ENCODE measurements around the gene EPN2. TPM values are rescaled to one million over a fixed set of nuclear protein-coding genes. Genes with fewer than 3 reads are reported as not detected.
A peak's percentile ranks its signal among the peaks of the same experiment; 100 is the strongest.

EPN2 gene
- total RNA-seq, 3 donors from 2014 or later, result 6.1 to 9.5 (median 7.2) TPM

- Mint-ChIP-seq H3K4me1 (ENCODE audit: low read depth) (peaks cover 48% of the 10 kb centered on the region), H3K36me3 (ENCODE audit: insufficient read depth) (no peaks in the 10 kb centered on the region), H3K9me3 (no peaks in the 10 kb centered on the region), H3K27me3 (ENCODE audit: low read depth) (no peaks in the 10 kb centered on the region), H3K4me3 (no peak overlapping the region)
- DNase-seq, result no peak
- no peak for ATAC-seq
Measured at GRCh38 chr17:19372866-19373504, 135.8 kb downstream of the EPN2 start.

- Mint-ChIP-seq H3K27me3 (ENCODE audit: low read depth) (no peaks in the 10 kb centered on the region), H3K4me3 (no peak overlapping the region), H3K4me1 (ENCODE audit: low read depth) (peaks cover 42% of the 10 kb centered on the region), H3K36me3 (ENCODE audit: insufficient read depth) (no peaks in the 10 kb centered on the region), H3K9me3 (no peaks in the 10 kb centered on the region)
- ATAC-seq, result no peak
- DNase-seq, result no peak
Measured at GRCh38 chr17:19374136-19374535, 137.0 kb downstream of the EPN2 start.

- DNase-seq, result no peak
- ATAC-seq, result no peak
- H3K4me1 Mint-ChIP-seq (ENCODE audit: low read depth), result peaks cover 29% of the 10 kb centered on the region
- no peaks in the 10 kb centered on the region for H3K27me3 Mint-ChIP-seq (ENCODE audit: low read depth)
- H3K4me3 Mint-ChIP-seq, result no peak overlapping the region
- no peaks in the 10 kb centered on the region for H3K9me3 Mint-ChIP-seq
- H3K36me3 Mint-ChIP-seq (ENCODE audit: insufficient read depth), result peaks cover 4% of the 10 kb centered on the region
Measured at GRCh38 chr17:19375732-19376131, 138.6 kb downstream of the EPN2 start.

- Mint-ChIP-seq H3K4me1 (ENCODE audit: low read depth) (peaks cover 18% of the 10 kb centered on the region), H3K27me3 (ENCODE audit: low read depth) (no peaks in the 10 kb centered on the region), H3K36me3 (ENCODE audit: insufficient read depth) (peaks cover 12% of the 10 kb centered on the region), H3K4me3 (peak overlapping the region; percentile 99), H3K9me3 (no peaks in the 10 kb centered on the region)
- ATAC-seq (no peak), DNase-seq (no peak)
Measured at GRCh38 chr17:19376811-19377210, 139.6 kb downstream of the EPN2 start.

- ATAC-seq, result peak; percentile 95 to 96
- Mint-ChIP-seq H3K36me3 (ENCODE audit: insufficient read depth) (peaks cover 14% of the 10 kb centered on the region), H3K4me1 (ENCODE audit: low read depth) (peaks cover 11% of the 10 kb centered on the region), H3K27me3 (ENCODE audit: low read depth) (no peaks in the 10 kb centered on the region), H3K9me3 (no peaks in the 10 kb centered on the region), H3K4me3 (peak overlapping the region; percentile 99)
- DNase-seq, result peak; percentile 86
Measured at GRCh38 chr17:19377602-19378415, 140.6 kb downstream of the EPN2 start.

GRCh38 chr17:19378416-19379360 lies 141.5 kb downstream of the EPN2 start, which contains the start of gene MAPK7:
Gene MAPK7 (plus strand): TSS chr17:19378498. CDS start chr17:19378901, 403 bp downstream.
- H3K27me3 Mint-ChIP-seq (ENCODE audit: low read depth), result no peaks in the 10 kb centered on the region
- peaks cover 14% of the 10 kb centered on the region for H3K36me3 Mint-ChIP-seq (ENCODE audit: insufficient read depth)
- peak within 1 kb of the TSS; percentile 99 for H3K4me3 Mint-ChIP-seq
- H3K9me3 Mint-ChIP-seq, result no peaks in the 10 kb centered on the region
- peaks cover 11% of the 10 kb centered on the region for H3K4me1 Mint-ChIP-seq (ENCODE audit: low read depth)
- DNase-seq (no peak), ATAC-seq (peak; percentile 4)

GRCh38 chr17:19379361-19380065 lies 142.3 kb downstream of the EPN2 start:
- Mint-ChIP-seq H3K4me3 (peak overlapping the region; percentile 99), H3K27me3 (ENCODE audit: low read depth) (no peaks in the 10 kb centered on the region), H3K9me3 (no peaks in the 10 kb centered on the region), H3K4me1 (ENCODE audit: low read depth) (peaks cover 11% of the 10 kb centered on the region), H3K36me3 (ENCODE audit: insufficient read depth) (peaks cover 18% of the 10 kb centered on the region)
- DNase-seq, result no peak
- no peak for ATAC-seq

GRCh38 chr17:19380481-19381301 lies 143.5 kb downstream of the EPN2 start:
- Mint-ChIP-seq H3K36me3 (ENCODE audit: insufficient read depth) (peaks cover 21% of the 10 kb centered on the region), H3K4me1 (ENCODE audit: low read depth) (peaks cover 11% of the 10 kb centered on the region), H3K4me3 (peak overlapping the region; percentile 7), H3K27me3 (ENCODE audit: low read depth) (no peaks in the 10 kb centered on the region), H3K9me3 (no peaks in the 10 kb centered on the region)
- ATAC-seq (no peak), DNase-seq (no peak)

- peaks cover 21% of the 10 kb centered on the region for H3K36me3 Mint-ChIP-seq (ENCODE audit: insufficient read depth)
- DNase-seq (no peak), ATAC-seq (no peak)
- no peaks in the 10 kb centered on the region for H3K27me3 Mint-ChIP-seq (ENCODE audit: low read depth)
- peaks cover 11% of the 10 kb centered on the region for H3K4me1 Mint-ChIP-seq (ENCODE audit: low read depth)
- H3K4me3 Mint-ChIP-seq, result no peak overlapping the region
- no peaks in the 10 kb centered on the region for H3K9me3 Mint-ChIP-seq
Measured at GRCh38 chr17:19381361-19381740, 144.2 kb downstream of the EPN2 start.

- H3K27me3 Mint-ChIP-seq (ENCODE audit: low read depth), result no peaks in the 10 kb centered on the region
- H3K4me1 Mint-ChIP-seq (ENCODE audit: low read depth), result peaks cover 10% of the 10 kb centered on the region
- H3K36me3 Mint-ChIP-seq (ENCODE audit: insufficient read depth), result peaks cover 21% of the 10 kb centered on the region
- H3K4me3 Mint-ChIP-seq, result no peak overlapping the region
- DNase-seq (no peak), ATAC-seq (no peak)
- no peaks in the 10 kb centered on the region for H3K9me3 Mint-ChIP-seq
Measured at GRCh38 chr17:19381741-19382444, 144.7 kb downstream of the EPN2 start.

- peaks cover 21% of the 10 kb centered on the region for H3K36me3 Mint-ChIP-seq (ENCODE audit: insufficient read depth)
- no peaks in the 10 kb centered on the region for H3K9me3 Mint-ChIP-seq
- peaks cover 4% of the 10 kb centered on the region for H3K4me1 Mint-ChIP-seq (ENCODE audit: low read depth)
- no peaks in the 10 kb centered on the region for H3K27me3 Mint-ChIP-seq (ENCODE audit: low read depth)
- no peak for DNase-seq
- ATAC-seq, result no peak
- no peak overlapping the region for H3K4me3 Mint-ChIP-seq
Measured at GRCh38 chr17:19382531-19383444, 145.6 kb downstream of the EPN2 start.

Measured in activated T-cell treated with anti-CD3 and anti-CD28 coated beads, Interleukin-2, amount 50 U/mL, for 4 hours (primary cell).